Measurements from ENCODE around the gene OR7C1.
"Not testable (repeated sequence)": the region's sequence is repeated elsewhere in the genome, so short reads cannot be mapped to it uniquely, and the experiment has no call there.

OR7C1 gene

DNA sequence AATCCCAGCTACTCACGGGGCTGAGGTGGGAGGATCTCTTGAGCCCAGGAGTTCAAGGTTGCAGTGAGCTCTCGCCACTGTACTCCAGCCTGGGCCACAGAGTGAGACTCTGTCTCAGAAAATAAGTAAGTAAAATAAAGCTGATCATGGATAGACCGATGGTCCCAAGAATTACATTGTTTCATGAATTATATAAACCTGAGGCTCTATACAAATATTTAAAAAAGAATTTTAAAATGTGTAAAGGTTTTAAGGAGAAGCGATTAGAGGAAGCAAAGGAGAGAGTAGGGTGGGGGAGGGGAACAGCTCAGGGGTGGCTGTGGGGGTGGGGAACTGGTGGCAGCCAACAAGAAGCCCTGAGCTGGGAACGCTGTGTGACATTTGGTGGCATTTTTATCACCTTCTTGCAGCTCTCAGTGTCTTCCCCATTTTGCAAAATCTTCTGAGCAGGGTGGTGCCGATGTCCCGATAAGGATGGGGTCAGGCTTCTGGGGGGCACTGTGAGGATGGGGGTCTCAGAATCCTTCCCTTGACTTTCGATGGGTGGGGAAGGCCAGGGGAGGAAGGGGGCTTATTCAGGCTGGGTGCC is 51.5 kb downstream of the OR7C1 start:
- DNase-seq: not testable (repeated sequence)

DNA sequence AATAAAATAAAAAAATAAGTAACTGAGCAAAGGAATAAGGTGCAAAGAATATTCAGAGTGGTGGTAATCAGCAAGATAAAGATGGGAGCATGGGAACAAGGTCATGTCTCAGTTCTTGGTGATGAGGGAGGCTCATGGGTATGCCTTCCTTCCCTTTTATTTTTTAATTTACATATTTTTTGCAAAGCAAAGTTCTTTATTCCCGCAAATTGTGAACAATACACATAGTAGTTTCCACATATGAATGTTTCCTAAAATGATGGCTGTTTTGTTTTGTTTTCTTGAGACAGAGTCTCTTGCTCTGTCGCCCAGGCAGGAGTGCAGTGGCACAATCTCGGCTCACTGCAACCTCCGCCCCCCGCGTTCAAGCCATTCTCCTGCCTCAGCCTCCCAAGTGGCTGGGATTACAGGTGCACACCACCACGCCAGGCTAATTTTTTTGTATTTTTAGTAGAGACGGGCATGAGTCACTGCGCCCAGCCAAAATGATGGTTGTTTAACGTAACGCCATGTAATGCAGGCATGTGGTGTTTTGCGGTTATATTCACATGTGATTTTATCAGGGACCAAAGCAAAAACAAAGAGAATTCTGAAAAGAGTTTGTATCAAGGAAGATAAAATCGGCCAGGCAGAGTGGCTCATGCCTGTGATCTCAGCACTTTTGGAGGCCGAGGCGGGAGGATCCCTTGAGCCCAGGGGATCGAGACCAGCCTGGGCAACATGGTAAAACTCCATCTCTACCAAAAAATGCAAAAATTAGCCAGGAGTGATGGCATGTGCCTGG is 52.2 kb downstream of the OR7C1 start:
- no peak for DNase-seq

DNA sequence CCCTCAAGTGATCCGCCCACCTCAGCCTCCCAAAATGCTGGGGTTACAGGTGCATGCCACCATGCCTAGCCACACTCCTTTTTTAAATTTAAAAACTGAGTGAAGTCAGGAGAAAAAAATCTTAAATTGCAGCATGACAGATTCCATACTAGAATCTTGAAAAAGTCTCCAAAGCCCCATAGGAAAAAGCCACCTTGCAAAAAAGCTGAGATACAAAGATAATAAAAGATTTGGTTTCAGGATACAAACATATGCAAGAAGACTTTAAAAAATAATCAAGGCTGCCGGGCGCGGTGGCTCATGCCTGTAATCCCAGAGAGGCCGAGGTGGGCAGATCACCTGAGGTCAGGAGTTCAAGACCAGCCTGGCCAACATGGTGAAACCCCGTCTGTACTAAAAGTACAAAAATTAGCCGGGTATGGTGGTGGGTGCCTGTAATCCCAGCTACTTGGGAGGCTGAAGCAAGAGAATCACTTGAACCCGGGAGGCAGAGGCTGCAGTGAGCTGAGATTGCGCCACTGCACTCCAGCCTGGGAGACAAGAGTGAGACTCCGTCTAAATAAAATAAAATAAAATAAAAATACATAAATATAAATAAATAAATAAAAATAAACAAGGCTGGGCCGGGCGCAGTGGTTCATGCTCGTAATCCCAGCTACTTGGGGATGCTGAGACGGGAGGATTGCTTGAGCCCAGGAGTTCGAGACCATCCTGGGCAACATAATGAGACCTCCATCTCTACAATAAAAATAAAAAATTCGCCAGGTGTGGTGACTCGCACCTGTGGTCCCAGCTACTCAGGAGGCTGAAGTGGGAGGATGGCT is 53.1 kb downstream of the OR7C1 start:
- DNase-seq: not testable (repeated sequence)

DNA sequence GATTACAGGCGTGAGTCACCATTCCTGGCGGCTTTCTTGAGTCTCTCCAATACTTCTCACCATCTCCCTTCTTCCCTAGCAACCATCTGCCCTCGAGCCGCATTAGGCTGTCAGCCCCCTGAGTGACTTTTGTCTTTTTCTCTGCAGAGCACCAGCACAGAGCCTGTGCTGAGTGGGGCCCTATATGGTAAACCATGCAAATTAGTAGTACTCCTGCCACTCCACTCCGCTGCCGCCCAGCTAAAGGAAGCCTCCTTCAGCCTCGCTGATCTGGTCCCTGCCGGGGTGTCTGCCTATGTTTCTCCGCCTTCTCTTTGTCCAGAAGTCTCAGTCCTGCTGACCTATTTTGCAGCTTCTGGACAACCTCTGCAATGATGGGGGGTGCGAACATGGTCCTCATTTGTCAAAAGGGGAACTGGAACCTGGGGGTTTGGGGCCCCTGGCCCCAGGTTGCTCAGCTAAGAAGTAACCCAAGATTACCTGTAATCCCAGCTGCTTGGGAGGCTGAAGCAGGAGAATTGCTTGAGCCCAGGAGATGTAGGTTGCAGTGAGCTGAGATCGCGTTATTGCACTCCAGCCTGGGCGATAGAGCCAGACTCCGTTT is 54.3 kb downstream of the OR7C1 start:
- not testable (repeated sequence) for DNase-seq

DNA sequence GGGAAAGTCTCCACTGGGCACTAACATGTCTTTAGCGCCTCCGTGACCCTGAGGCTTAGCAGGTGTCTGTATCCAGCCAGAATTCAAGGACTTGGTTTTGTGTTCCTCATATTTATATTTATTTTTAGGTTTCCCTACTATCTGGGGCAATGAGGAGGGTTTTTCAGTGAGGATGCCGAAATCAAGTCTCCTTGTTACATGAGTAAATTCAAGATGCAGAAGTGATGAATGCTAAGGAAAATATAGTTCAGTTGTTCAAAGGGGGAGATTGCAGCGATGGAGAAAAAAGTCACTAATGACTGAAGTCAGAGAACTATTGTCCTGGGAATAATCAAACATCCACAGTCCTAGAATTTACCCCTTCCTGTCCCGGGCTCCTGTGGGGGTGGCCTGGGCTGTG is 55.8 kb downstream of the OR7C1 start:
- DNase-seq: no peak

DNA sequence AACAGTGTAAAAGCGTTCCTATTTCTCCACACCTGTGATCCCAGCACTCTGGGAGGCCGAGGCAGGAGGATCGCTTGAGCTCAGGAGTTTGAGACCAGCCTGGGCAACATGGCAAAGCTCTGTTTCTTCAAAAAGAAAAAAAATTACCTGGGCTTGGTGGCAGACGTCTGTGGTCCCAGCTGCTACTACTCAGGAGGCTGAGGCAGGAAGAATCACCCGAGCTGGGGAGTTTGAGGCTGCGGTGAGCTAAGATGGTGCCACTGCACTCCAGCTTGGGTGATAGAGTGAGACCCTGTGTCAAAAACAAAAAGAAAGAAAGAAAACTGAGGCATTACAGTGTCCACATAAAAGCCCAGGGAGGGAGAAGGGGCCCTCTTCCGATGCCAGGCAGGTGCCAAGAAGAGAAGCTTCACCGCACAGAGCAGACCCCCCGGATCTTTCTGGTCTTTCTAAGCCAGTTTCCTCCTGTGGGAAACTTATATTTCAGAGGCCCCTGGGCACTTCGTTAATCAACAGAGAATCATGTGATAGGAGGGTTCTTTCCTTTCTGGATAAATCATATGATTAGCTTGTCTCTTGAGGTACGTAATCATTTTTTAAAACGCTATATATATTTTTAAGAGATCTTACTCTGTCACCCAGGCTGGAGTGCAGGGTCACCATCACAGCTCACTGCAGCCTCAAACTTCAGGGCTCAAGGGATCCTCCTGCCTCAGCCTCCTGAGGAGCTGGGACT is 56.7 kb downstream of the OR7C1 start, which contains the start of gene ADGRE2:
ADGRE2 (minus strand) TSS at position 451 of the 736 bp plus-strand sequence. CDS start 1,804 bp downstream, outside the sequence.
- not testable (repeated sequence) for DNase-seq

DNA sequence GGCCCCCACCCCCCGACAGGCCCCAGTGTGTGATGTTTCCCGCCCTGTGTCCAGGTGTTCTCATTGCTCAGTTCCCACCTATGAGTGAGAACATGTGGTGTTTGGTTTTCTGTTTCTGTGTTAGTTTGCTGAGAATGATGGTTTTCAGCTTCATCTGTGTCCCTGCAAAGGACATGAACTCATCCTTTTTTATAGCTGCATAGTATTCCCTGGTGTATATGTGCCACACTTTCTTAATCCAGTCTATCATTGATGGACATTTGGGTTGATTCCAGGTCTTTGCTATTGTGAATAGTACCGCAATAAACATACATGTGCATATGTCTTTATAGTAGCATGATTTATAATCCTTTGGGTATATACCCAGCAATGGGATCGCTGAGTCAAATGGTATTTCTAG is 57.3 kb downstream of the OR7C1 start:
- DNase-seq: not testable (repeated sequence)

DNA sequence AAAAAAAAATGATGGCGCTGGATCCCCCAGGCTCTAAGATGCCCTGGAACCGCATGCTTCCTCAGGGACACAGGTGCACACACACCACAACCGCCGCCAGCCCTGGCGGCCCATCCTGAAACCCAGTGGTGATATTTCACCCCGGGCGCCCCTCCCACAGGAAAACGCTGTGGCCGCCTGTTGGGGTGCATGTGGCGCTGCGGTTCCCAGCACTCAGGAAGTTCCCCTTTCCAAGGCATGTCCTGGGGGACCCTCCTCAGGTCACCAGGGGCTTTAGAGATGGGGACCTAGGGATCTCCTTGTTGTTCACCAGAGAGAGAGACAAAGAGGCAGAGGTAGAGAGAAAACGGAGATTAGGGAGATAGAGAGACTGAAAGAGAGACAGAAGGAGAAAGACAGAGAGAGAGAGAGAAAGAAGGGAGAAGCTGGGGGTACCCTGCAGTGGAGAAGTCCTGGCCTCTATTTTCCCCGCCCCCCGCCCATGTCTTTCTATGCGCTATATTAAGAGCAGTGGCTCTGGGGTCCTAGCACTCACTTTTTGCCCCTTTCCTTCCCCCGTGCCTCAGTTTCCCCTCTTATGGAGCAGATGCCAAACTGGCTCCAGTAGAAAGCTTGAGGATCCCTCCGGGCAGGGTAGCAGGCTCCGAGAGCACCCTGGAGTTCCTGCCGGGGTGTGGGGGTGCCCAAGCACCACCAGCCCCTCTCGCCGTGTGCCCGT is 59.0 kb downstream of the OR7C1 start:
- no peak for DNase-seq

DNA sequence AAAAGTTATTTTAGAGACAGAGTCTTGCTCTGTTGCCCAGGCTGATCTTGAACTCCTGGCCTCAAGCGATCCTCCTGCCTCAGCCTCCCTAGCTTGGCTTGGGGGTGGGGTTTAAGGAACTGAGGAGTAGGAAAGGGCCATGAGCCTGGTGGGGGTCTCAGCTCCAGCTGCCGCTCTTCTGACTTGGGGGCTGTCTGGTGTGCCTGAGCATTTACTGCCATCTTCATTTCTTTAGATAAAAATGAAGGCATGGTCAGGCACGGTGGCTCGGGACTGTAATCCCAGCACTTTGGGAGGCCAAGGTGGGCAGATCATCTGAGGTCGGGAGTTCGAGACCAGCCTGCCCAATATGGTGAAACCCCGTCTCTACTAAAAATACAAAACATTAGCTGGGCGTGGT is 59.7 kb downstream of the OR7C1 start:
- DNase-seq: not testable (repeated sequence)

DNA sequence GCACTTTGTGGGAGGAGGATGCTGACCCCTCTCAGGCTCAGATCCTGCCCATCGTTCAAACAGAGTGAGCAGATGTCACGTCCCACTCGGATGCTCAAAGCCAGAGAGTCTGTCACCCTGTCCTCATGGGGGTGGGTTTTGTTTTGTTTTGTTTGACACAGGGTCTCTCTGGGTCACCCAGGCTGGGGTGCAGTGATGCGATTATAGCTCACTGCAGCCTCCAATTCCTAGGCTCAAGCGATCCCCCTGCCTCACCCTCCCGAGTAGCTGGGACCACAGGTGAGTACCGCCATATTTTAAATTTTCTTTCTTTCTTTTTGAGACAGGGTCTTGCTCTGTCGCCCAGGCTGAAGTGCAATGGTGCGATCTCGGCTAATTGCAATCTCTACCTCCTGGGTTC is 60.6 kb downstream of the OR7C1 start:
- DNase-seq: no peak

DNA sequence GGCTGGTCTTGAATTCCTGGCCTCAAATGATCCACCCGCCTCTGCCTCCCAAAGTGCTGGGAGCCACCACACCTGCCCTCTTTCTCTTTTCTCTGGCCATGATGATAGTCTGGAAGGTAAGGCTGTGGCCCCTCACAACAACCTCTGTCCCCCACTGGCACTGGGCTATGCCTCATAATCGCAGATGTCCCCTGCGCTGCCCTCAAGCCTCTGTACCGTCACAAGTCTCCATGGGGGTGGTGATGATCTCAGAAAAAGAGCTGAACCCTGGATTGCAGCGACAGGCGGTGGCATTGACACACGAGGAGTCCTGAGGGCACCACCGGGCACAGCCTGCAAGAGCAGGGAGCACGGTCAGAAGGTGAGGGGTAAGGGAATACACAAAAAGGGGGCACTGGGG is 61.3 kb downstream of the OR7C1 start:
- DNase-seq: not testable (repeated sequence)

DNA sequence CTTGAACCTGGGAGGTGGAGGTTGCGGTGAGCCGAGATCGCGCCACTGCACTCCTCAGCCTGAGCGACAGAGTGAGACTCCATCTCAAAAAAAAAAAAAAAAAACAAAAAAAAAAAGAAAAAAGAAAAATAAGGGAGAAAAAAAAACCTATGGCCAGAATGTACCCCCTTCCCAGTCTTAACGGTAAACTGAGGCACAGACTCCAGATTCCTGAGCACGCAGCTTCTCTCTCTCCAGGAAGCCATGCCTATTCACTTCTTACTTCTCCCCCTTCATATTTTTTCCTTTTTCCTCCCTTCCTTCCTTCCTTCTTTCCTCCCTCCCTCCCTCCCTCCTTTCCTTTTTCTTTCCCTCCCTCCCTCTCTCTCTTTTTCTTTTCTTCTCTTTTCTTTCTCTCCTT is 62.0 kb downstream of the OR7C1 start:
- no peak for DNase-seq

DNA sequence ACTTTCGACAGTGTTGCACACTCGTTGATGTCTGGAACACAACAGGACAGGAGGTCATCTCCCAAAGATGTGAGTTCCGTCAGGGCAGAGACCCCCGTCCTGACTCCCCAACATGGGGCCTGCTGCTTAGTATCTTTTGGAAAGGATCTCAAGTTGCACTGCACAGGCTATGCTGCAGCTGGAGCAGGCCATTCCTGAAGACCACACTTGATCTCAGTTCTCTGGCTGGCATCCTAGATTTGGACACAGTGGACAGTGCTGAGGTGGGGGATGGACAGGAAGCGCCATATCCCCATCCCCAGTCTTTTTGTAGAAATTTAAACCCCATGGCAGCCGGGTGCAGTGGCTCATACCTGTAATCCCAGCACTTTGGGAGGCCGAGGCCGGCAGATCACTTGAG is 62.5 kb downstream of the OR7C1 start:
- DNase-seq: no peak

DNA sequence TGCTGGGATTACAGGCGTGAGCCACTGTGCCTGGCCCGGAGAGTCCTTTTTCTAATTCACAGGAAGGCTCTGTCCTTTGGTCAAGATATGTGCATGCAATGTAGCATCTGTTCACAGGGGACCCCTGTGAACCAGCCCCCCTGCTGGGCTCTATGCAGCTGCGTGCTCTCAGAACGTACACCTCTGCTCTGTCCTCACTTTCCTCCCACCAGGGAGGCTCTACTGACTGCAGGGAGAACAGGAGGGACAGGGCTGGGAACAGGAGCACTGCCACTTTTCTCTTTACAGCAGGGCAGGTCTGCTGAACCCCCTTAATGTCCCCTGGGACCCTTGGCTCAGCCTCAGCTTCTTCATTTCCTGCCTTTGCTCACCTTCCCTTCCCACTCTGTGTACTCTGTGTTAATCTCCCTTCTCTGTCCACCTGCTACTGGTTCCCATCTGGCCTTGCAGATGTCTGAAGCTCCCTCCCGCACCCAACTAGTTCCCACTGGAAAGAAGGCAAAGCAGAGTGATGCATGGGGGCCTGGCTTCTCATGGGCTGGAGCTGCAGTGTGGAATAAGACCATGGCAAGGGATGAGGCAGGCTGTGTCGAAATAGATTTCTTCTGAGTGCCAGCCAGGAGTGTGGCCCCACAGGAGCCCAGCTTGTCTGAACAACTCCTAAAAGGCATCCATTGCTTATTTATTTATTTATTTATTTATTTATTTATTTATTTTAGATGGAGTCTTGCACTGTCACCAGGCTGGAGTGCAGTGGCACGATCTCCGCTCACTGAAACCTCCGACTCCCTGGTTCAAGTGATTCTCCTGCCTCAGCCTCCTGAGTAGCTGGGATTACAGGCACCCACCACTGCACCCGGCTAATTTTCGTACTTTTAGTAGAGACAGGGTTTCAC is 63.8 kb downstream of the OR7C1 start:
- no peak for DNase-seq

DNA sequence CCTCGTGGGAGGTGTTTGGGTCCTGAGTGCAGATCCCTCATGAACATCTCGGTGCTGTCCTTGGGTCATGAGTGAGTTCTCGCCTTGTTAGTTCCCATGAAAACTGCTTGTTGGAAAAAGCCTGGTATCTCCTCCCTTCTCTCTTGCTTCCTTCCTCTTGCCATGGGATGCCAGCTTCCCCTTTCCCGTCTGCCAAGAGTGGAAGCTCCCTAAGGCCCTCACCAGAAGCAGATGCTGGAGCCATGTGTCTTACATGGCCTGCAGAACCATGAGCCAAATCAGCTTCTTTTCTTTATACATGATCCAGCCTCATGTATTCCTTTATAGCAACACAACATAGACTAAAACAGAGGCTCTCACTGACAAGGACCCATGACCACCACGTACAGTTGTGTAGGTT is 64.8 kb downstream of the OR7C1 start:
- no peak for DNase-seq

DNA sequence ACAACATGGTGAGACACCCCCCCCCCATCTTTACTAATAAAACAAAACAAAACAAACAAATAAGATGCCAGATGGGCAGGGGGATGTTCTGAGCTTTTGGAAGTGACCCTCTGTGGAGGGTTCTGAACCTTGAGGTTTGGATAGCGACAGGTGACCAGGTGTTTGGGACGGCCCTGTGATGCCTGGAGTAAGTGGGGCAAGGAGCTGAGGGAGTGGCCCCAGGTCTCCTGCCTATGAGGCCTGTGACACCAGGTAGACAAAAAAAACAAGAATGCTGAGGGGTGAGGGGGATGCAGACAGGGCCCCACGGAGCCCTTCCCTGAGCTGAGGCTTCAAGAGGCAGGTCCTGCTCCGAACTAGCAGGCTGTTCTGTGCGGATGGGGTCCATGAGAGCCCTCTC is 65.8 kb downstream of the OR7C1 start:
- no peak for DNase-seq

DNA sequence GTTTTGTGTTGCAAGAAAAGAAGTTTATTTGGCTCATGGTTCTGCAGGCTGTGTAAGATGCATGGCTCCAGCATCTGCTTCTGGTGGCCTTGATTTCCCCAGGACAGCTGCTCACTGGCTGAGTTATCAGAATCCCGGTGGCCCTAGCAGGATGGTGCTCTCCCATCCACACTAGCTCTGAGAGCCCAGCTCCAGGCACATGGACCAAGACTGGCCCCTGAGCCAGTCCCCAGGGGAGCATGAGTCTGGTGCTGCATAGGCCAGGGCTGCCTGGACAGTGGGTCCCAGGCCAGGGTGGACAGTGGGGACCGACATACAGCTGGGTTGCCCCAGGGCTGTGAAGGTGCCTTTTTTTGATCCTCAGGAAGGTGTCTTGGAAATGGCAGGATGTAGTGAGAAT is 67.0 kb downstream of the OR7C1 start:
- no peak for DNase-seq

DNA sequence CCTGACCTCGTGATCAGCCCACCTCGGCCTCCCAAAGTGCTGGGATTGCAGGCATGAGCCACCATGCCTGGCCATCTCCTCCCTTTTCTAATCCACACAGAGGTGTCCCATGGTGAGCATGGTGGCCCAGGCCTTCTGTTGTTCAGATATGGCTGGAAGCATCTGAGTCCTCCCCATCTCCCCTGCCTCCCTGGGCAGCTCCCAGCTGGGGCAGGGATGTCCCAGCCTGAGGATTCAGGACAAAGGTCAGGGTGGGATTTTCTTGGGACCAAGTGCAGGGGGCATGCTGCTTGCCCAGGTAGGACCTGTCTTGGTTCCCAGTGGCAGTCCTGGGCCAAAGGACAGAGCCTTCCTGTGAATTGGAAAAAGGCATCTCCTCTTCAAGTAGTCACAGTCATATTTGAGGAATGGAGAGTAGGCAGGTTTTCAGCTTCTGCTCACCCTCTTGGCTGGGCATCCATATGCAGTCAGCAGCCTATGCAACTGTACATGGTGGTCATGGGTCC is 67.5 kb downstream of the OR7C1 start:
- no peak for DNase-seq

DNA sequence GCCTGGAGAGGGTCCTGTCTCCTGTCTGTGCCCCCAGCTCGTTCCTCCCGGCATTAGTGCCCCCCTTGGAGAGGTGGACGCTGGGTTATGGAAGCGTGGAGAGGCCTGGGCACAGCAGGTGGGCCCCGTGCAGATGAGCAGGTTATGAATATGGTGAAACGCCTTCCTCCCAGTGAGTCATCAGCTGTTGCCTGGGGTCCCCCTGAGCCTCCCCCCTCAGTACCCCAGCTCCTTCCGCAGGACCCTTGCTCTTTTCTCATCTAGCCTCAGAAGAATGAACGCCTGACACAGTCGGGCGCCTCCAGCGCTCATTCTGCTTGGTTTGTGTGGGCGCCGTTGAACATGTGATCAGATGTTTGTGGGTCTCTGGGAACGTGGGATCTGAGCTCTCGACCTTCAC is 69.1 kb downstream of the OR7C1 start:
- not testable (repeated sequence) for DNase-seq

DNA sequence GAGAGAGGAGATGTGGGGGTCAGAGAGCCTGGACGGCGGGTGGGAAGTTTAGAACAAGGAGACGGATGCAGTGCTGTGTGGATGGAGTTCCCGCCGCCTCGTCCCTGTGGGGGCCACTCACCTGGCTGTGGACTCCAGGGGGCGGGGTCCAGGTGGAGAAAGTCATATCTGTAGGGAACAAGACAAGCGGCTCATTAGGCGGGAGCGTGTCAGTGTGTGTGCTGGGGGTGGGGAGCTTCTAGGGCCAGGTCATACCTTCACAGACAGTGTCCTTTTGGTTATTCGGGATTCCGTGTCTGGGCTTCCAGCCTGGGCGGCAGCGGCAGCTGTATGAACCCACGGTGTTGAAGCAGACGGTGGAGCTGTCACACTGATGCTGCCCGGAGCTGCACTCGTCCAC is 69.6 kb downstream of the OR7C1 start:
- not testable (repeated sequence) for DNase-seq

DNA sequence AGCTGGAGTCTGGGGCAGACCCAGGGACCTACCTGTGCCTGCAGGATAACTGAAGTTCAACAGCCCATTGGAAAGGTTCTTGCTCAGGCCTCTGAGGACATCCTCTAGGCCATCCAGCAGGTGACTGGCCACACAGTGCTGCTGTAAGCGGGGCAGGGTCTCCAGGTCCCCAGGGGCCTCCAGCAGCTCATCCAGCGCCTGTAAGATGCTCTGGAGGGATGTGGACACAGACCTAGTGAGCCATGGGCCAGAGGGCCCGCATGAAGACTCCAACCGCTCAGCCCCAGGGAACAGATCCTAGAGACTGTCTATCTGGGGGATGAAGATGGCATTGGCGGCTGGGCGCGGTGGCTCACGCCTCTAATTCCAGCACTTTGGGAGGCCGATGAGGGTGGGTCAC is 70.6 kb downstream of the OR7C1 start:
- no peak for DNase-seq
